Endothelial cell of umbilical vein (primary cell): ENCODE results near the gene MCF2L. TPM values are rescaled to one million over a fixed set of nuclear protein-coding genes. Genes with fewer than 3 reads are reported as not detected.

ENCODE experiments used
- BruUV-seq: library from RNA; stranded (reverse); fragments of 400-500 nt; replicated peaks from 2 replicates; lab custom pipeline; 2021; lab: Mats Ljungman, UMichigan
- CTCF ChIA-PET: fragments of 300-600, 350-600 bp; sonication (Branson Sonifier 250); formaldehyde crosslinking; loops from one replicate; lab custom pipeline; 2021; ENCODE audit warnings: antibody characterized with exemption, inconsistent platforms; lab: Charles Lee
- POLR2A ChIA-PET: fragments of 300-600, 350-600 bp; sonication (Branson Sonifier 250); formaldehyde crosslinking; loops from one replicate; lab custom pipeline; 2021; ENCODE audit warnings: antibody characterized with exemption, inconsistent platforms; lab: Charles Lee
- DNase-seq: peaks from one replicate; pipeline ENCODE4 v3.0.0-alpha.2; 2011; ENCODE audit warnings: low read depth, low spot score
- FAIRE-seq: peaks from 2 replicates; lab custom pipeline; 2011; peaks lifted over from hg19 to GRCh38; lab: Jason Lieb, UNC
- H2AFZ ChIP-seq: 2 replicates; pipeline ENCODE4 v1.6.0; 2012; ENCODE audit warnings: low read depth, low read length, control low read depth, inconsistent platforms
- H3K27ac ChIP-seq: 2 replicates; pipeline ENCODE4 v1.5.1; 2011; ENCODE audit warnings: low read depth, mild to moderate bottlenecking, control low read depth, low read length, moderate library complexity; ENCODE audit not compliant: insufficient read depth
- H3K27me3 ChIP-seq, 2 experiments: 2 replicates each; pipeline versions ENCODE4 v1.6.0 to v1.6.1; 2011; ENCODE audit warnings: low read length in 2 of 2, mixed read lengths in 1 of 2; ENCODE audit not compliant: control insufficient read depth in 2 of 2, insufficient read depth in 2 of 2
- H3K36me3 ChIP-seq, 2 experiments: 2 replicates in 1 of 2; 3 replicates in 1 of 2; pipeline ENCODE4 v1.5.1; 2011; ENCODE audit warnings: low read length in 2 of 2, mild to moderate bottlenecking in 1 of 2, moderate library complexity in 1 of 2; ENCODE audit not compliant: control insufficient read depth in 2 of 2, insufficient read depth in 2 of 2; ENCODE audit errors: extremely low read depth in 1 of 2
- H3K4me1 ChIP-seq: 3 replicates; pipeline ENCODE4 v1.5.1; 2011; ENCODE audit warnings: mild to moderate bottlenecking, low read length; ENCODE audit not compliant: control insufficient read depth, insufficient read depth; ENCODE audit errors: extremely low read depth
- H3K4me2 ChIP-seq: 2 replicates; pipeline ENCODE4 v1.6.1; 2011; ENCODE audit warnings: low read length, control low read depth, mixed read lengths; ENCODE audit not compliant: insufficient read depth
- H3K4me3 ChIP-seq, 3 experiments: fragments of 200-600 bp in 1 of 3; sonication (generic), shearing (Covaris generic) in 1 of 3; replicated peaks in 1 of 3; 2 replicates each; pipeline ENCODE4 v1.5.1; 2011 to 2016; ENCODE audit warnings: control low read depth in 3 of 3, low read length in 3 of 3, mild to moderate bottlenecking in 2 of 3, inconsistent platforms in 1 of 3, low read depth in 1 of 3, moderate library complexity in 1 of 3; ENCODE audit not compliant: insufficient read depth in 1 of 3
- H3K79me2 ChIP-seq: 2 replicates; pipeline ENCODE4 v1.6.0; 2012; ENCODE audit warnings: low read length, inconsistent platforms; ENCODE audit not compliant: control insufficient read depth, insufficient read depth
- H3K9ac ChIP-seq: replicated peaks from 2 replicates; pipeline ENCODE3; 2011; ENCODE audit warnings: low read length, control low read depth; ENCODE audit not compliant: insufficient read depth; ENCODE audit errors: extremely low read depth
- H3K9me1 ChIP-seq: replicated peaks from 3 replicates; pipeline ENCODE4 v1.6.0; 2011; ENCODE audit warnings: mild to moderate bottlenecking, low read length; ENCODE audit not compliant: control insufficient read depth, insufficient read depth; ENCODE audit errors: extremely low read depth
- H3K9me3 ChIP-seq: replicated peaks from 2 replicates; pipeline ENCODE4 v1.5.1; 2012; ENCODE audit warnings: low read length, inconsistent platforms; ENCODE audit not compliant: control insufficient read depth, insufficient read depth
- H4K20me1 ChIP-seq: replicated peaks from 2 replicates; pipeline ENCODE3; 2011; ENCODE audit warnings: mild to moderate bottlenecking, low read length; ENCODE audit not compliant: control insufficient read depth, insufficient read depth; ENCODE audit errors: extremely low read depth
- CTCF ChIP-seq, 2 donors: IDR thresholded peaks; 1 replicate in 1 of 2; 2 replicates in 1 of 2; pipeline ENCODE4 v1.5.1; 2011; ENCODE audit warnings: low read length in 2 of 2, mild to moderate bottlenecking in 2 of 2, moderate library complexity in 2 of 2, control low read depth in 1 of 2, inconsistent platforms in 1 of 2, low read depth in 1 of 2; ENCODE audit not compliant: insufficient read depth in 1 of 2; ENCODE audit errors: extremely low read depth in 1 of 2
- EZH2 ChIP-seq: IDR thresholded peaks from 2 replicates; pipeline ENCODE4 v1.6.1; 2012; ENCODE audit warnings: borderline replicate concordance, low read depth, mild to moderate bottlenecking, moderate library complexity, low read length, inconsistent platforms; ENCODE audit not compliant: severe bottlenecking
- FOS ChIP-seq: IDR thresholded peaks from 2 replicates; pipeline ENCODE4 v1.6.1; 2011; ENCODE audit warnings: mild to moderate bottlenecking, low read length, moderate library complexity, borderline replicate concordance; ENCODE audit not compliant: insufficient read depth
- GATA2 ChIP-seq: IDR thresholded peaks from 2 replicates; pipeline ENCODE4 v1.7.0; 2011; ENCODE audit warnings: low read depth, mild to moderate bottlenecking, moderate library complexity, mixed read lengths, low read length; ENCODE audit not compliant: insufficient read length, insufficient read depth
- JUN ChIP-seq: IDR thresholded peaks from 2 replicates; pipeline ENCODE4 v1.6.1; 2011; ENCODE audit warnings: borderline replicate concordance, low read depth; ENCODE audit not compliant: insufficient read length, insufficient read depth
- MAX ChIP-seq: IDR thresholded peaks from 2 replicates; pipeline ENCODE4 v1.6.1; 2011; ENCODE audit not compliant: insufficient read depth, insufficient read length
- MYC ChIP-seq: IDR thresholded peaks from one replicate; pipeline ENCODE4 v1.6.1; 2011; ENCODE audit warnings: mild to moderate bottlenecking, low read depth, low read length
- POLR2A ChIP-seq: IDR thresholded peaks from 2 replicates; pipeline ENCODE4 v1.6.1; 2012; ENCODE audit warnings: low read depth, mild to moderate bottlenecking, control low read depth, low read length
- POLR2AphosphoS5 ChIP-seq: IDR thresholded peaks from 2 replicates; pipeline ENCODE4 v1.6.1; 2012; ENCODE audit warnings: low read depth, mild to moderate bottlenecking, control low read depth, low read length, moderate library complexity; ENCODE audit not compliant: insufficient read depth
- dilution Hi-C: fragments of 300-500 bp; cut with MboI; formaldehyde crosslinking; loops from one replicate; pipeline ENCODE4 v1.15.0; 2019; ENCODE audit warnings: low sequenced_read_pairs; ENCODE audit not compliant: extremely low pct_ligation_motif_present
- intact Hi-C: fragments of 100-400 bp; cut with micrococcal nuclease; formaldehyde crosslinking; loops from one replicate; pipeline ENCODE4 v1.10.0; 2022
- polyA plus RNA-seq, 4 experiments: library from polyadenylated mRNA; depleted of rRNA in 3 of 4; stranded (reverse) in 3 of 4; unstranded in 1 of 4; fragments of >200 nt; gene quantifications; 2 replicates each; pipeline versions ENCODE4 v1.2.1 to v1.2.3, GENCODE V29; 2011 to 2012; ENCODE audit warnings: missing spikeins in 1 of 4
- total RNA-seq: library from RNA; stranded (reverse); gene quantifications from 2 replicates; pipeline ENCODE4 v1.2.3, GENCODE V29; 2021

Gene MCF2L
- total and polyA plus RNA-seq, 2 donors (not counting 3 experiments of a cell fraction or from before 2014, with no cell fraction given), result 0.33 to 0.58 TPM

- no peak for FAIRE-seq
- no peaks in the 10 kb centered on the region for H3K27me3 ChIP-seq
- dilution Hi-C loops, result no loop called here
These were observed 116.0 kb downstream of the MCF2L start for GRCh38 chr13:113084943-113085540.

More at GRCh38 chr13:113084943-113085540, 116.0 kb downstream of the MCF2L start:
- Histone ChIP-seq H3K9me3 (no peaks in the 10 kb centered on the region), H3K9ac (no peak overlapping the region), H3K79me2 (no peaks in the 10 kb centered on the region), H3K4me2 (no peak overlapping the region), H3K4me3 (no peak overlapping the region), H3K36me3 (no peaks in the 10 kb centered on the region), H3K9me1 (no peaks in the 10 kb centered on the region), H3K4me1 (no peaks in the 10 kb centered on the region), H2AFZ (no peak overlapping the region), H3K27ac (no peak overlapping the region), H4K20me1 (no peaks in the 10 kb centered on the region)
- TF ChIP-seq JUN (no peak), EZH2 (no peak), GATA2 (no peak), POLR2AphosphoS5 (no peak), FOS (no peak), POLR2A (no peak), MYC (no peak), MAX (no peak), CTCF (IDR thresholded peaks at IDR 0.05; ENCODE audit: extremely low read depth in 1 of 2, insufficient read depth in 1 of 2, low read depth in 1 of 2, low read length in 2 of 2) (no peak)
- no peak for DNase-seq
- ChIA-PET CTCF (no interaction called here), POLR2A (no interaction called here)
- intact Hi-C loops, result no loop called here
- no TSS peak for BruUV-seq
